ENCODE measurements around the gene RTN4. TPM values are rescaled to one million over a fixed set of nuclear protein-coding genes. Genes with fewer than 3 reads are reported as not detected.

The RTN4 gene
- total and polyA plus RNA-seq, 11 donors, result 46.1 to 250 (median 95.5) TPM

DNA sequence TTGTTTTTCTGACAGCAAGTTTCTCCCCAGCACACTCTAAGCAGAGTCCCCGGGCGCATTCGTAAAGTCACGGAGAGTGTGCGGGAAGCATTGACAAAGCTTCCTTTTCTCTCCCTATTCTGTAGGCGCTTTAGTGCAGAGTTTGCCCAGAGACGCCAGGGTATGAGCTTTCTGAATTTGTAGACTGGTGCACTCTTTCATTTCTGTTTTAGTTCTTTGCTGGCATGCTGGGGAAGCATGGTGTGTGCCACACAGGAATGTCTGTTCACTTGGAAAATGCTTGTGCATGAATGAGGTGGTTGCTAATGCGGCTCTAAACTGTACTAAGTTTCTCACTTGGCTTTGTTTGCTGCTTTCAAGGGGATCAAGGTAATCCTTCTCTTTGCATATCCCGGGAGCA lies 102.6 kb downstream of the RTN4 start:
- no peak overlapping the region for H3K27ac ChIP-seq
- WGBS, 4 donors, result 77 to 86% (median 80%) methylated on average over 9 of the region's 9 CpGs

GRCh38 chr2:54947136-54947535 lies 103.1 kb downstream of the RTN4 start:
- no peak for ATAC-seq
- Histone ChIP-seq H3K9me3 (no peaks in the 10 kb centered on the region), H3K4me1 (peaks cover 0 to 14% (median 0%) of the 10 kb centered on the region in 12 donors), H3K4me3 (no peak overlapping the region), H3K27me3 (peaks cover 0 to 6% (median 0%) of the 10 kb centered on the region in 9 donors), H3K36me3 (no peaks in the 10 kb centered on the region), H3K27ac (no peak overlapping the region)
- TF ChIP-seq POLR2A (IDR thresholded peaks at IDR 0.05) (no peak), CTCF (IDR thresholded peaks at IDR 0.05) (no peak)
- intact Hi-C loops (cut with DNase I), result no loop called here
- 74 to 78% (median 75%) methylated on average over 11 of the region's 11 CpGs for WGBS, 4 donors
- no peak for DNase-seq

More for the DNA sequence above, 102.6 kb downstream of the RTN4 start:
- Histone ChIP-seq H3K27me3 (peaks cover 0 to 6% (median 0%) of the 10 kb centered on the region in 9 donors), H3K4me3 (no peak overlapping the region), H3K9me3 (no peaks in the 10 kb centered on the region), H3K4me1 (peaks cover 0 to 14% (median 0%) of the 10 kb centered on the region in 12 donors), H3K36me3 (no peaks in the 10 kb centered on the region)
- intact Hi-C loops (cut with DNase I), result no loop called here
- ATAC-seq (no peak), DNase-seq (no peak)
- TF ChIP-seq CTCF (IDR thresholded peaks at IDR 0.05) (no peak), POLR2A (IDR thresholded peaks at IDR 0.05) (no peak)

DNA sequence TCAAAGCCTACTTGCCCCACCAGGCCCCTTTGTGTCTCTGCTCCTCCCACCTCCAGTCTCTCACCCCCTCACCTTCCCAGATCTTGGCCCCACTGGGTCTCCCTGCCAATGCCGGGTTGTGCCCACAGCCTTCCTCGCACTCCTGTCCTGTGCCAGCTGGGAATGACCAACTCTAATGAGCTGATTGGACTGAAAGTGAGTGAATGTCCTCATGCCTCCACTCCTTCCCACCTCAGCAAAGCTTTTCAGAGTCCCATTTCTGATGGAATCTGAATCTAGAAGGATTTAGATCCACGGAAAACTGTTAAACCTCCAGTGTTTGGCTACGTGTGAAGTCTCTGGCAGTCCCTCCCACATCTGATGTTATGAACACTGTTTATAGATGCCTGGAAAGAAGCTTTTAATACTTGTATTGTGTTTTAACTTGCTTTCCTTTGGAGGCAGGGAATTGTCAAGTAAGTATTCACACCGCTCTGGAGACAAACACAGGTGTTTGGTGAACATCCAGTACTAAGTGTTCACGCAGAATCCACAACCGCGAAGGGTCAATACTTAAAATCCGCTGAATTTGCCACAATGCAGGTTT lies 103.9 kb downstream of the RTN4 start:
- no peak for TF ChIP-seq CTCF (IDR thresholded peaks at IDR 0.05)
- no peak for TF ChIP-seq POLR2A (IDR thresholded peaks at IDR 0.05)
- ATAC-seq, result peak in 2 of 4 donors; percentile 8 to 10
- Histone ChIP-seq H3K4me3 (no peak overlapping the region), H3K4me1 (peaks cover 0 to 14% (median 0%) of the 10 kb centered on the region in 12 donors), H3K36me3 (no peaks in the 10 kb centered on the region), H3K27me3 (peaks cover 0 to 6% (median 0%) of the 10 kb centered on the region in 9 donors), H3K9me3 (no peaks in the 10 kb centered on the region), H3K27ac (no peak overlapping the region)
- 90 to 92% (median 91%) methylated on average over 9 of the region's 9 CpGs for WGBS, 4 donors
- no peak for DNase-seq
- intact Hi-C loops (cut with DNase I), result no loop called here

- Histone ChIP-seq H3K4me3 (peak overlapping the region in 1 of 12 donors; percentile 3), H3K4me1 (peaks cover 0 to 14% (median 0%) of the 10 kb centered on the region in 12 donors), H3K27me3 (peaks cover 0 to 6% (median 0%) of the 10 kb centered on the region in 9 donors), H3K36me3 (no peaks in the 10 kb centered on the region), H3K27ac (peak overlapping the region in 1 of 12 donors; percentile 43), H3K9me3 (no peaks in the 10 kb centered on the region)
- TF ChIP-seq POLR2A (IDR thresholded peaks at IDR 0.05), result no peak
- no peak for TF ChIP-seq CTCF (IDR thresholded peaks at IDR 0.05)
- ATAC-seq (peak; percentile 62 to 89 (median 70)), DNase-seq (peak in 2 of 5 donors; percentile 48 to 49)
- intact Hi-C loops (cut with DNase I), result no loop called here
- 59 to 66% (median 63%) methylated on average over 8 of the region's 8 CpGs for WGBS, 4 donors
Measured at GRCh38 chr2:54945391-54946219, 104.6 kb downstream of the RTN4 start.

All from heart left ventricle (tissue), 16 donors.